Measurements from ENCODE around the gene PPT1.
"Not testable (repeated sequence)": the region's sequence is repeated elsewhere in the genome, so short reads cannot be mapped to it uniquely, and the experiment has no call there.

The PPT1 gene

DNA sequence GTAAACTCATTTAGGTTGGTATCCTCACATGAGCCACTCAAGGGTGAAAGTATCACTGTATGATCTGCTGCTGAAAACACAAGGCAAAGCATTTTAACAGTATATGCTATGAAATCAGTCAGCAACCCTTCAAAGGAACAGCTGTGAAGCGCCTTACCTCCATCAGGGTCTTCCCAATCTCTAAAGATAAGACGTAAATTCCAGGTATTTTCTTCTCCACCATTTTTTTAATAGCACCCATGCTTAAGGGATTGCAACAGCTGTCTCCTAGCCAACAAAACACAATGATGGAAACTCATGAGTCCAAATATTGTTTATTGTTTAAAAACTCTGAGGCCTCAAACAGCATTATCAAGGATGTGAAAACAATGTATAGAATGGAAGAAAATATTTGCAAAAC, 4.8 kb downstream of the PPT1 start:
- DNase-seq: no peak

DNA sequence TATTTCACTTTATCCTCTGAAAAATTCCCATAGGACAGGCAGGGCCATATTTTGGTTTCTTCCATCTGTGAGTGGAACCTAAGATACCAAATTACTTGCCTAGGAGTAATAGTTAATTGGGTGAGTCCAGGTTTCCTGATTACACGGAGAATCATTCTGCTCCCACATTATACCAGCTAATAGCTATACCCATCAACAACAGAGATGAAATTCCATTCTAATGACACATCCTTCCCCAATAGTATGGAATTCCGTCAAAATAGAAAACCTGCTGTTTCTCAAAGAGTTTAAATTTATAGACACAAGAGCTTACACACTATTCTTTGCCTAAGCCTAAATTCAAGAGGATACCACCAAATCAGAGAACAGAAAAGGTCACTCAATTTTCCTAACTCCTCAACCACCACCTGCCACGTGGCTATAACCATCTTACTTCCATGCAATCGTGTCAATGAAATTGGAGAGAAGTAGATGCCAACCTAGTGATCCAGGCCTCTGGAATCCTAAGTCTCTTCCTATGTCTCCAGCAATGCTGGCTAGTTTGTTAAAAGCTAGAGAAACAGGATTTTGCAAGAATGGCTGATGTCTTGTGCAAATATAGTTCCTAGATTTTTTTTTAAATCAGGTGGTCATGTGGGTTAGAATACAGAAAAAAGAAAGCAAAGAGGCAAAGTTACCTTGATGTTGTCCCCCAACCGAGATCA, 6.2 kb downstream of the PPT1 start:
- DNase-seq: no peak

- not testable (repeated sequence) for DNase-seq
These were observed 12.3 kb downstream of the PPT1 start for GRCh38 chr1:40084750-40085149.

DNA sequence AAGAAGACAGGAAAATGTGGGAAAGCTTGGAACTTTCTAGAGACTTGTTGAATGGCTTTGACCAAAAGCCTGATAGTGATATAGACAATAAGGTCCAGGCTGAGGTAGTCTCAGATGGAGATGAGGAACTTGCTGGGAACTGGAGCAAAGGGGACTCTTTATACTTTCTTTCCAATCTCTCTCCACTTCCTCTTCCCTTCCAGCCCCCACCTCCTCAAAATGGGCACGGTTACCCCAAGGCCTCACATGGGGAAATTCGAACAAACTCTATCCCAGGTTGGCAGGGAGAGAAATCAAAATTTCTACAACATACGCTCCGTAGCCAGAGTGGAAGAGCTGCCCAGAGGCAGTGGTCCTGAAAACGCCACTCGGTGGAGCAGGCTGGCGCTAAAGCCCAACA, 15.2 kb downstream of the PPT1 start:
- DNase-seq: no peak

DNA sequence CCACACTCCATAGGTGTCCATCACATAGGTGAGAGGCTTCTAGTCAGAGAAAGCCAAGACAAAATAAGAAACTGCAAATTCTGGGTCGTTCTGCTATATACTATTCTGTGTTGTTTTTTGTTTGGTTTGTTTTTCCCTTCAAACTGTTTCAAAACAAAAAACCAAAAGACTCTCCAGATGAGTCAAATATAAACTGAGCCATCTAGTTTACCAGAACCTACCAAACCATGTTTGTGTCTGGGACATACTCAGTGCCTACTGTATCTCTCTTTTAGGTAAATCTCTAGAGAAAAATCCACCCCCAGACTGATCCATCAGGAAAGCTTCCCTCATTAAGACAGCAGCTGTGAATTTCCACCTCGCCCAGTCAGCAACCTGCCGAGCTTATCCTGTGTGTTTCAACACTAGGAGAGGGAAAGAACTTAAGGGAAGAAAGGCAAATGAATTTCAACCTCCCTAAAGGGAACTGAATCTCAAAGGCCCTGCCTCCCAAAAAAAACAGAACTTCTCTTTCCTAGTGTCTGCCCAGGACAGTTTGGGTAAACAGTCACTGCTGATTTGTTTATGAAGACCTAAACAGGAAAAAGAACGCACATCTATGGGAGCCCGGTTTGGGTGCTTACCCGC, 17.2 kb downstream of the PPT1 start:
- DNase-seq: no peak

- DNase-seq: no peak
These were observed 18.3 kb downstream of the PPT1 start for GRCh38 chr1:40078512-40079333.

- no peak for DNase-seq
These were observed 20.1 kb downstream of the PPT1 start for GRCh38 chr1:40076895-40077312.

- no peak for DNase-seq
These were observed 21.8 kb downstream of the PPT1 start for GRCh38 chr1:40075266-40075665.

DNA sequence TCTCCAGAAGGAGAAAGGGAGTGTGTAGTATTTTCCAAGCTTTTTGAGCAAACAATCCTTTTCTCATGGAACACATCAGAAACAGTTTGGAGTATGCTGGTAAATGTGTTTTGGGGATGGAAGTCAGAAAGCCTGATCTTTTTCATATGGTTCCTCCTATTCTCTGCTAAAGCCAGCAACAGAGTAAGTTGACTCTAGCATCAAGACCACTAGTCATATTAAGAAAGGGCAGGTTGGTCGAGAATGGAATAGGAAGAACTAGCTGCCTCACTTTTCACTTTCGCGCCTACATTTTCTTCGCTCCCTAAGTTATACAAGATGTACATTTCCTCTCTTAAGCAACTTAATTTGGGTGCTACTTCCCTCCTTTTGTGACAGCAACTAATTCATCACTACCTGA, 24.0 kb downstream of the PPT1 start:
- no peak for DNase-seq

DNA sequence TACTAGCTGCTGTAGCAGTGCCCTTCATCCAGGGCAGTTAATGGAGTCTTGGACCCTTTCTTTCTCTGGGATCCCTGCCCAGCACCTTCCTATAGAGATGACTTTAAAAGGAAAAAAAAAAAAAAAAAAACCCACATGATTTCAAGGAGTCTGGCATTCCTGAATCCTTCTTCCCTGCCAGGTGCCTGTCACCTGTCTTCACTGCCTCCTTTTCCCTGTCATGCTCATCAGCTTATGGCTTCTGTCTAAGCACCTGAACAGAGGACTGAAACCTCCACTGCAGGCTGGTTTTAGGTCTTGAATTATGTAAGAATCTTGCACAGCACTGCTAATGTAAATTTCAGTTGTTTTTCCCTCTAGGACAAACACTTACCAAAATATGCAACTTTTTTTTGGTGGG, 24.9 kb downstream of the PPT1 start:
- no peak for DNase-seq

DNA sequence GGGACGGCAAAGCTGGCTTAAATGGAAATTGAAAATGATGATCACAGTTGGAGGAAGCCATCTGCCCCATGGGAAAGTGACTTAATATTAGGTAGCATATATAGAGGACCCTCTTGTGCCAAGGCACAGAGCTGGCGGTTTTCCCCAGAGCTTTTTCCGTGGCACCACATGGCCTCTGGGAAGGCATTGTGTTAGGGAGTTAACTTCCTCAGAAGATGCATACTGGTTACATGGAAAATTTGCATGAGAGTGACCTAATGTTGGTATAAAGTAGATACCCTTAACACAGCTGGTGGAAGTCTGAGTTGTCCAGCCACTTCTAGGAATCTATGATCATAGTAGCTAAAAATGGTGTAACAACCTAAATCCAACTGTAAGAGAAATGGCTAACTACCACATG, 29.2 kb downstream of the PPT1 start:
- DNase-seq: no peak

GRCh38 chr1:40067023-40067422, 30.0 kb downstream of the PPT1 start:
- no peak for DNase-seq

DNA sequence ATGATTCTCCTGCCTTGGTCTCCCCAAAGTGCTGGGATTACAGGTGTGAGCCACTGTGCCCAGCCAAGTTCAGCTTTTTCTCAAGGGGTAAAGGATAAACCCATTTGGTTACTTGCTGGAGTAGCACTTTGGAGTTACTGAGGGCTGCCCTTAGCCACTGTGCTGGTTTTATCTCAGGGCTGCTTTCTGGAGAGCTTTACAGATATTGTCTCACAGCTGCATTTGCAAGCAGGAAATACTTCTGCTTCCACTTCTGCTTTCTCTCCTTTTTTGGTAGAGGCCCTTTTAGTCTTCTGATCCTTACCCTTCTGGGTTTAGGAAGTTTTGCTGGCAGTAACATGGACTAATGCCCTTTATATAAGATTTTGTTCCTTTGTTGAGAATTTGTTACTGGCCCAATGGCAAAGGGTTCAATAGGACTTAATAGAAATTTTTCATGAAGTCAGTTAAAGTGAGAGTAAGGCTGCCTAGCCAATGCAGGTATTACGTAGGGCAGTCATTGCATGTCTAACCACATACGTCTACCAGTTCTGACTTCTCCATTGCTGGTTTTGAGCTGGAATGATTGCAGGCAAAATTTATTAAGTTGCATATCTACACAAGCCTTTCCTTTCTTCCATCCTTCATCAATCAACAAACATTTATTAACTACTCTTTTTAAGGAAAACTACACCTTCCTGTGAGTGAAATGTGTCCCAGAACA, 32.1 kb downstream of the PPT1 start:
- DNase-seq: no peak

DNA sequence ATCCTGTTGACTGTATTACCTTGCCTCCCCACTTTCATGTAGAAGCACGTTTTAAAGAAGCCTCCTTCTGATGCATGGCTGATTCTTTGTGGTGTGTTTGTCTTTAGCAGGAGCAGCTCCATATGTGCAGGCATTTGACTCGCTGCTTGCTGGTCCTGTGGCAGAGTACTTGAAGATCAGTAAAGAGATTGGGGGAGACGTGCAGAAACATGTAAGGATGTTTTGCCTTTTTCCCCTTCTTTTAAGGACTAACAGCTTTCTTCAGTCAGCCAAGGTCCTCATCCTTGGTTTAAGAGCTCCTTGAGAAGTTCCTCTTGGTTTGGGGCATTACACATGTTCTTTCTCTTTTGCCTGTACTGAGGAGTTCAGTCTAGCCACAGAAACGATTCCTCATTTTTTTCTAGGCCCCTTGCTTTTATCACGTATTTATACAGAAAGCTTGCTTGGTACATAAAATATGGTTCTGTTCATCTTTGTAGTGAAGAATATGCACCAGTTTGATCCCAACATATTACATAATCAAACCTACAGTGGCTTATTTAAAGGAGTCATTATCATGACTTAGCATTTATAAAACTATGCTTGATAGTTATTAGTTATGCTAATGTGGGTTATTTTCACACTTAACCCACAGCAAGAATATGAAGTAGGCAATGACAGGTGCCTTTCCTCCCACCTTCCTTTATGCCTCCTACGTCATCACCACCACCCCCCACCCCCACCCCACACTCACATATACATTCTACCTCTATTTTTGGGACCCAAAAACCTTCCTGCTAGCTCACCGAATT, 36.9 kb downstream of the PPT1 start:
- DNase-seq: no peak

GRCh38 chr1:40059338-40059959, 37.6 kb downstream of the PPT1 start:
- no peak for DNase-seq

DNA sequence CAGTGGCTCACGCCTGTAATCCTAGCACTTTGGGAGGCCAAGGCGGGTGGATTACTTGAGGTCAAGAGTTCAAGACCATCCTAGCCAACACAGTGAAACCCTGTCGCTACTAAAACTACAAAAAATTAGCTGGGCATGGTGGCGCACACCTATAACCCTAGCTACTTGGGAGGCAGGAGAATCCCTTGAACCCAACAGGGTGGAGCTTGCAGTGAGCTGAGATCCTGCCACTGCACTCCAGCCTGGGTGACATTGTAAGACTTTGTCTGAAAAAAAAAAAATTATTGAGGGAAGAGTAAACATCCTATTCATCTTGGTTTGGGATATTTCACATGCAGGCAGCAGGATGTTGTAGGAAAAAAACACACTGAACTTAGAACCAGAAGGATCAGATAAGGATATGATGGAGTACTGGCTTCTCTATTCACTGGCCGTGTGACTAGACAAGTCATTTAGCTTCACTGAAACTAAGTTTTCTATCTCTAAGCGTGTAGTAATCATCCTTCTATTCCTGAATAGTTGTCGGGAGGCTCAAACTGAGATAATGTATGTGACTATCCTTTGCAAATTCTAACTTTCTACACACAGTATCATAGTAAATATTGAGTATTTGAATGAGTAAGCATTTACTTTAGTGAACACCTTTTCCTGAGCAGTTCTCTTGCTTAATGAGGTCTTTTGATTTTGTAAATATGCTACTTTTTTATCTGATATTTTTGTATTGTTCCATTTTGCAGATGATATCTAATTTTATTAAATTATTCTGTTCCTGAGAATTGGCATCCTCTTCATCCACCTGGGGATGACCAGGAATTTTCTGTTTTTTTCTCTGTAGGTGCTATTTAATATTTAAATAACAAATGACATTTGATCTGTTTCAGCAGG, 38.4 kb downstream of the PPT1 start:
- DNase-seq: no peak

DNA sequence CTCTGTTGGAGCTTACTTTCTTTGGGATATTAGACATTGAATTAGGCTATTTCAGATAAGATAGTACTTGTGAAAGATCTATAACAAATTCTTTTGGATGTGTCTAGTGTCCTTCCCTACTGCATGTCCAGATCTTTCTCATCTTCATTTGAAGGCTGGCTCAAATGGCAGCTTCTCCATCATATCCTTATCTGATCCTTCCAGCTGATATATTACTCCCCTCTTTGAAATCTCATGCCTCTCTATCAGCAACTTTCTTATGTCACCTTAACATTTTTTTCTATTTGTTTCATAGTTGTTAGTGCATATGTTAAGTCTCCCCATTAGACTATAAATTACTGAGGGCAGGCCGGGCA, 39.0 kb downstream of the PPT1 start:
- no peak for DNase-seq

- DNase-seq: no peak
These were observed 39.6 kb downstream of the PPT1 start for GRCh38 chr1:40057310-40058030.

- DNase-seq: no peak
These were observed 40.3 kb downstream of the PPT1 start for GRCh38 chr1:40056519-40057309.
